Vagina (tissue), 2 donors: ENCODE measurements around the gene AMBP.

ENCODE experiments used
- POLR2AphosphoS5 ChIP-seq, 2 donors: sonication (generic); formaldehyde crosslinking; IDR thresholded peaks; one replicate each; pipeline ENCODE4 v1.9.0; 2017; ENCODE audit warnings: antibody characterized with exemption in 2 of 2, mild to moderate bottlenecking in 2 of 2, low read depth in 1 of 2; ENCODE audit not compliant: insufficient read depth in 1 of 2
- TF ChIP-seq, protein P1 (sequence below), 3 experiments: fragments of 450-650 bp in 2 of 3; fragments of 200-600 bp in 1 of 3; sonication (generic) in 1 of 3; IDR thresholded peaks; one replicate each; pipeline ENCODE4 v1.5.1; 2017 to 2019; ENCODE audit warnings: antibody characterized with exemption in 3 of 3, mild to moderate bottlenecking in 2 of 3, moderate library complexity in 2 of 3

DNA sequence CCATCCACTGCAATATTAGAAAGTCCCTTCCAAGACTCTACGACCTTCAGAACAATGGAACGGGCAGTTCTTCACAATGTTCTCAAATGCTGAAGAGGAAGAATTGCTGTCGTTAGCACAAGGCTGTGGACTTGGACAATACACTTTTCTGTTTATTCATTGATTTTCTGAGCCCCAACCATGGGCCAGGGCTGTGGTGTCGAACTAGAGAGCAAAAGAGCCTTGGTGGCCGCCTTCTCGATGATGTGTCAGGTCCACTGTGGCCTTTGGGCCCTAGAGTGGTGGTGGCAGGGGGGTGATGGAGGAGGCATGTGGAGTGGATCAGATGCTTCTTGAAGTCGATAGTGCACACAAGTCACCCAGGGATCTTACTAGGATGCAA is 39.5 kb upstream of the AMBP start:
- TF ChIP-seq, protein P1, sequence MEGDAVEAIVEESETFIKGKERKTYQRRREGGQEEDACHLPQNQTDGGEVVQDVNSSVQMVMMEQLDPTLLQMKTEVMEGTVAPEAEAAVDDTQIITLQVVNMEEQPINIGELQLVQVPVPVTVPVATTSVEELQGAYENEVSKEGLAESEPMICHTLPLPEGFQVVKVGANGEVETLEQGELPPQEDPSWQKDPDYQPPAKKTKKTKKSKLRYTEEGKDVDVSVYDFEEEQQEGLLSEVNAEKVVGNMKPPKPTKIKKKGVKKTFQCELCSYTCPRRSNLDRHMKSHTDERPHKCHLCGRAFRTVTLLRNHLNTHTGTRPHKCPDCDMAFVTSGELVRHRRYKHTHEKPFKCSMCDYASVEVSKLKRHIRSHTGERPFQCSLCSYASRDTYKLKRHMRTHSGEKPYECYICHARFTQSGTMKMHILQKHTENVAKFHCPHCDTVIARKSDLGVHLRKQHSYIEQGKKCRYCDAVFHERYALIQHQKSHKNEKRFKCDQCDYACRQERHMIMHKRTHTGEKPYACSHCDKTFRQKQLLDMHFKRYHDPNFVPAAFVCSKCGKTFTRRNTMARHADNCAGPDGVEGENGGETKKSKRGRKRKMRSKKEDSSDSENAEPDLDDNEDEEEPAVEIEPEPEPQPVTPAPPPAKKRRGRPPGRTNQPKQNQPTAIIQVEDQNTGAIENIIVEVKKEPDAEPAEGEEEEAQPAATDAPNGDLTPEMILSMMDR (IDR thresholded peaks at IDR 0.05): no peak
- no peak for TF ChIP-seq POLR2AphosphoS5 (IDR thresholded peaks at IDR 0.05; ENCODE audit: insufficient read depth in 1 of 2, low read depth in 1 of 2)
